Stimulated activated CD8-positive, alpha-beta memory T cell treated with anti-CD3 and anti-CD28 coated beads, Interleukin-4, amount 100 ng/mL, for 24 hours (primary cell): ENCODE measurements around the gene GPSM1.

Experiments used
- DNase-seq: peaks from one replicate; pipeline ENCODE4 v3.0.0-alpha.2; 2020; ENCODE audit warnings: low read depth

The GPSM1 gene, protein sequence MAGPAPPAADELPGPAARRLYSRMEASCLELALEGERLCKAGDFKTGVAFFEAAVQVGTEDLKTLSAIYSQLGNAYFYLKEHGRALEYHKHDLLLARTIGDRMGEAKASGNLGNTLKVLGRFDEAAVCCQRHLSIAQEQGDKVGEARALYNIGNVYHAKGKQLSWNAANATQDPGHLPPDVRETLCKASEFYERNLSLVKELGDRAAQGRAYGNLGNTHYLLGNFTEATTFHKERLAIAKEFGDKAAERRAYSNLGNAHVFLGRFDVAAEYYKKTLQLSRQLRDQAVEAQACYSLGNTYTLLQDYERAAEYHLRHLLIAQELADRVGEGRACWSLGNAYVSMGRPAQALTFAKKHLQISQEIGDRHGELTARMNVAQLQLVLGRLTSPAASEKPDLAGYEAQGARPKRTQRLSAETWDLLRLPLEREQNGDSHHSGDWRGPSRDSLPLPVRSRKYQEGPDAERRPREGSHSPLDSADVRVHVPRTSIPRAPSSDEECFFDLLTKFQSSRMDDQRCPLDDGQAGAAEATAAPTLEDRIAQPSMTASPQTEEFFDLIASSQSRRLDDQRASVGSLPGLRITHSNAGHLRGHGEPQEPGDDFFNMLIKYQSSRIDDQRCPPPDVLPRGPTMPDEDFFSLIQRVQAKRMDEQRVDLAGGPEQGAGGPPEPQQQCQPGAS

DNA sequence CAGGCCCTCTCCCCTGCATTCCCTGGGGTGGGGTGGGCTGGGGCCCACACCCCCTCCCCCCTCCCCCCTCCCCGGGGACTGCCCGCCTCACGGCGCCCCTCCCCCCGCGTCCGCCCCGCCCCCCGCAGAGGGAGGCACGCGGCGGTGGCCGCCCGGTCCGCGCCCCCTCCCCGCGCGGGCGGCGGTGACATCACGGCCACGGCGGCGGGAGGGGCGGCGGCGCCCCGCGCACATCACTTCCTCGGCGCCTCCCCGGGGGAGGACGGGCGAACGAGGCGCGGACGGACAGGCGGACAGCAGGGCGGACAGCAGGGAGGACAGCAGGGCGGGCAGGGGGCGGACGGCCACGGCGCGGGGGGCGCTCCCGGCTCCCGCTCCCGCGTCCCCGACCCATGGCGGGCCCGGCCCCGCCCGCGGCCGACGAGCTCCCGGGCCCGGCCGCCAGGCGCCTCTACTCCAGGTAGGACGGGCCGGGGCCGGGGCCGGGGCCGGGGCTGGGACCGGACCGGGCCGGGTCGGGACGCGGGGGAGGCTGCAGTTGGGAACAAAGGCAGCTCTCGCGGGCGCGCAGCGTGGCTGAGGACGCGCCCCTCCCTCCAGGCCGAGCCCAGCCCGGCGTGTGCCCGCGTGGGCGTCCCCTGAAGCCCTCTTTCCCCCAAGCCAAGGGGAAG is at the start of gene GPSM1:
Gene GPSM1, plus strand, starts transcription at position 236 of the 671 bp plus-strand sequence. Its CDS starts 157 bp downstream, at position 393.
- DNase-seq: no peak

DNA sequence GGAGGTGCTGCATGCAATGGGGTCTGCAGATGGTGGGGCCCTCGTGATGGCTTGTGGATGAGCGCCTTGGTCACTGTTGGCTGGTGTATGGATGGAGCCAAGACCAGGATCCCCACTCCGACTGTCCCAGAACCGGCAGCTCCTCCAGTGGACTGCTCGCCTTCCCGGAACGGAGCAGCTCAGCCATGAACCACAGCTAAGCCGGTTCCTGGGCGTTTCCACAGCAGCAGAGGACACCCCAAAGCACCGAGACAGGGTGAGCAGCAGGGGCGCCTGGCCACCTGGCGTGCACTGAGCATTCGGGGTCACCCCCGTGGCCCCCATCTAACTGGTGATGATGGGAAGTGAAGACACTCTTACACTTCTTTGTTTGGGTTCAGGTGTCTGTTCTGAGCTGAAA is 49.6 kb upstream of the GPSM1 start:
- no peak for DNase-seq

DNA sequence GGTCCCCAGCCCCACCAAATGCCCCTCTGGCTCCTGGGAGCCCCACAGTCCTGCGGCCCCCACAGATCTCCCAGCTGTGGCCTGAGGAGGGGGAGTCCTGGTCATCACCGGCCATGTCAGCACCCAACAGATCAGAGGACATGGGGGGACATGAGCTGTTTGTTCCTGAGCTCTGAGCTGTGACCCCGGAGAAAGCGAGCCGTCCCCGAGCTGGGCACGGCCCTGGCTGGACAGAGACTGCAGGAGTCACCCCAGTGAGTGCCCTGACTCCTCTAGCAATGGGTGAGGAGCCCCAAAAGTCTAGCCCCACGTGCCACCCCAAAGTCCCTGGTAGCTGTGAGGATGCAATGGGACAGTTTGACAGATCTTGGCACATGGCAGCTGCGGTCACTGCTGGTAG is 49.1 kb upstream of the GPSM1 start:
- DNase-seq: no peak

DNA sequence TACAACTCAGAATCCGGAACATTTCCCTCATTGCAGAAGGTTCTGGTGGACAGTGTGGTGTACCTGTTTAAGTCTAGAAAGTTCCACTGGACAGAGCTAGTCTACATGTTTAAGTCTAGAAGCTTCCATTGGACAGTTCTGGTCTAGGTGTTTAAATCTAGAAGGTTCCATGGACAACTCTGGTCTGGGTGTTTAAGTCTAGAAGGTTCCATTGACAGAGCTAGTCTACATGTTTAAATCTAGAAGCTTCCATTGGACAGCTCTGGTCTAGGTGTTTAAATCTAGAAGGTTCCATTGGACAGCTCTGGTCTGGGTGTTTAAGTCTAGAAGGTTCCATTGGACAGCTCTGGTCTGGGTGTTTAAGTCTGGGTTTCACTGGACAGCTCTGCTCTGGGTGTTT is 48.4 kb upstream of the GPSM1 start:
- no peak for DNase-seq

DNA sequence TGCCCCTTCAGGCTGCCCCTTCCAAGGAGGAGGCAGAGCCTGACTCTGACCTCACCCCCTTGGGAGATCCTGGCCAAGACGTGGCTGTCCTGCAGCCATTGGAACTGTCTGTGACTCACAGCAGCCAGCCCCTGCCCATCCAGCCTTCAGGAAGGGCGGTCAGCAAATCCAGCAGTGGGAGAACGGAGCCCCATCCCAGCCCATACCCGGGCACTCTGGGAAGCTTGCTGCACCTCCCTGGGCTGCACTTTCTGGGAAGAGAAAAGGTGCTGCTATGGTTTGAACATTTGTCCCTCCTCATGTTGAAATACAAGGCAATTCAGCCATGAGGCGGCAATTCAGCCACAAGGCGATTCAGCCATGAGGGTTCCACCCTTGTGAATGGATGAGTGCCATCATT is 47.9 kb upstream of the GPSM1 start:
- DNase-seq: no peak

DNA sequence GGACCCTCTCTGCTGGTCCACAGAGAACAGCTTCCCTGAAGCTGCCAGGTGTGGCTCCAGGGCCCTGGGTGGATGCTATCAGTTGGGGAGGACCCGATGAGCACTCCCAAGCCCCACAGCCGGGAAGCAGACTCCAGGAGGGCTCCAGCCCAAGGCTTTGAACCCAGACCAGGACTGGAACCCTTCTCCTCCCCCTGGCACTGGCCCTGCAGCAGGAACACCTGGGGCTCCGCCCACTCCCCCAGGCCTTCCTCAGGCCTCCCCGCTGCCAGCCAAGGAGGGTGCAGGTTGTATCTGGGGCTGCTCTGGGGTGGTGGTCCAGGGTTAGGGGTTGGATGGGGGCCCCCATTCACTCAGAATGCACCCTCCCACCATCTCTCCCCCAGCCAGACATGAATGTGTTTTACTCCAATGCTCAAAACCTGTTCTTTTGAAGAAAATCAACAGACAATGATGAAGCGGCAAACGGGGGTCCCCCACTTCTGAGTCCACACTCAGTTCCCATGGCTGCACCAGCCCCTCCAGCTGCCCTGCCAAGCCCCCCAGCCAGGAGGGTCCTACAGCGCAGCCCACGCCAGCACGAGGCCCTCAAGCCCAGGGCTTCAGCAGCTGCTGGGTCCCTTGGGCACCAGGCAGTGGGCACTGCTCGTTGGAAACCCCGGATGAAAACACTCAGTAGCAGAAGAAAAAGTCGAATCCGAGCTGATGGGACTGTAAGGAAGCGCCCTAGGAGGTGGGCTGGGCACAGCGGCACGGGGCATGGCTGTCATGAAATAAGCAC is 46.6 kb upstream of the GPSM1 start:
- DNase-seq: no peak

DNA sequence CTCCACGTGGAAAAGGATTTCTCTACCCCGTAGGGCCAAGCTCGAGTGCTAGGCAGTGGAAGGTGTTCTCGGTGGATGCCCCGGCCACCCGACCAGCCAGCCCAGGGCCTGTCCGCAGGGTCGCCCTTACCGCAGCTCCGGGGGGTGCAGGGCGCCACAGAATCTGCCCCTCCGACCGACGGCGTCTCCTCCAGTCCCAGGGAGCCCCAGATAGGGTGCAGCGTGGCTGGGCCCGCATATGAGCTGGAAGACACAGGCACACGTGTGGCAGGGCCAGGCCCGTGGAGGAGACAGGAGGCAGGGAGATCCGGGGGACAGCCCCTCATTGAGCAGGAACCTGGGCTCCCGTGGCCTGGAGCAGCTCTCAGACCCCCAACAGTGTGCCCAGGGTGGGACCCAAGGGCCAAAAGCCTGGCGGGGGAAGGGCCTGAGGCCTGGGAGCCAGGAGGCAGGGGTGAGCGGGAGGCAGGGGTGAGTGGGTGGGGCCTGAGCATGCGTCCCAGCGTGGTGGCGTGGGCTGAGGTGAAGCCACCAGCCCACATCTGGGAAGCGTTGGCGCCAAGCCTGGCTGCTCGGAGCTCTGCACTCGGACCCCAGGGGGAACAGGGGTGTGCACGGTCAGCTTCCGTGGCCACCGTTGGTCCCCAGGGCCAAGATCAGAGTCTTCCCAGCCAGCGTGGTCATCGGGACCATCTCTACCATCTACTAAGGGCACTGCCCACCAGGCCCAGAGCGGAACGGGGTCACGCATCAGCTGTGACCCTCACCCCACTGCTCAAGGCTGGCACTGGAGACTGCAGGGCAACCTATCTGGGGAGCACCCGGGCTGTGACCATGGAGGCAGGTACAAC is 45.7 kb upstream of the GPSM1 start:
- DNase-seq: no peak

DNA sequence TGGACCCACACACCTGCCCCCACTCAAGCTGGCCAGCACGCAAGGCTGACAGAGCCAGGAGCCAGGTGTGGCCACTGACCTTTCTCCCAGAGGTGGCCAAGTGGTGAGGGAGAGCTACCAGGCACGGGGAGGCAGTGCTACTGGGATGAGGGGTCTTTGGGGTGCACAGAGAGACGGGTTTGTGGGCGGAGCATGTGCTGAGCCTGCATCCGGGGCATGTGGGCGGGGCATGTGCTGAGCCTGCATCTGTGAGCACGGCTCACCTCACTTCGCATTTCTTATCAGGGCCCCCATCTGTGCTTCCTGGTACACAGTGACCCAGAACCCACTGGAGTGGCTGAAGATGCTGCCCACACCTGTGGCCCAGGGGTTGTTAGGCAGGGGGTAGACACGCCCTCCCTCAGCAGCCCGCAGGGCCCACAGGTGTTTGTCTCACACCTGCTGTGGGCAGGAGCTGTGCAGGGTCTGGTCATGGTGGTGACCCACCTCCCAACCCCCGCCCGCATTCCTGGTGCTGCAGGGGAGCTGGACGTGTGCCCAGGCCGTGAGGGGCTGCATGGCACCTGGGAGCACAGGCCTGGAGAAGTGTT is 45.0 kb upstream of the GPSM1 start:
- no peak for DNase-seq

DNA sequence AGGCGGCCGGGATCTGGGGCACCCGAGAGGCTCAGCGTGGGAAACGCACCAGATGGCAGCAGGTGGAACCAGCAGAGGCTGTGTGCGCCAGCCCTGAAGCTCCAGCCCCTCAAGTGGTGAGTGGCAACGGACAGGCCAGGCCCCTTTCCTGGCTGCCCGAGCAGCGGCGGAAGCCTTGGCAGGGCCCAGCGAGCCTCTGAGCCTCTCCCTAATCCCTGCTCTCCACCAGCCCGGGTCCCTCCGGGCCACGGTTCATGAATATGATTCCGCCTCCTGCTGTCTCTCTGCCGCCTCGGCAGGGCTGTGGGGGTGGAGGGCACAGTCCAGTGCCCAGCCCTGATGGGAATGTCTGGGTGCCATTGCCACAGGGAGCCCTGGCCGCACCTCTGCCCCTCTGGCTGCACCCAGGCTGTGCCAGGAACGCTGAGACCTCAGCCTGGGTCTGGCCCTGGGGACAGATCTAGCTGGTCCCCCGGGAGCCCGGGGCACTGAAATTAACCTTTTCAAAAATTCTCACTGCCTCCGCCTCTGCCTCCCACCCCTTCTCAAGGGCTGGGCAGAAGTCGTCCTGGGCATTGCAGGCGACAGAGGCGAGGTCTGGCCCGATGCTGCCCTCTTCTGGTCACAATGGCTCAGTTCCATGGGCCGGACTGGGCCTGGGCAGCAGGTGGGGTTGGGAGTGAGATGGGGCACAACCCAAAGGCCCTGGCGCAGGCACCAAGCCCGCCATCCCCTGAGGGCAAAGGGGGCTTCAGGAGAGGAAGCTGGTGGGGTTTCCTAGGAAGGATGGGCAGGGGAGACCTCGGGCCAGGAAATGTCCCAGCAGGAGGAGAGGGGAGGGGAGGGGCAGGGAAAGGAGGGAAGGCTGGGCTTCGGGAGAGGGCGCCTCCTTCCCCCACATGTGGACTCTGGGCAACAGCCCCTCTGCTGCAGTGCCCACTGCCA is 43.8 kb upstream of the GPSM1 start:
- peak; percentile 58 for DNase-seq

DNA sequence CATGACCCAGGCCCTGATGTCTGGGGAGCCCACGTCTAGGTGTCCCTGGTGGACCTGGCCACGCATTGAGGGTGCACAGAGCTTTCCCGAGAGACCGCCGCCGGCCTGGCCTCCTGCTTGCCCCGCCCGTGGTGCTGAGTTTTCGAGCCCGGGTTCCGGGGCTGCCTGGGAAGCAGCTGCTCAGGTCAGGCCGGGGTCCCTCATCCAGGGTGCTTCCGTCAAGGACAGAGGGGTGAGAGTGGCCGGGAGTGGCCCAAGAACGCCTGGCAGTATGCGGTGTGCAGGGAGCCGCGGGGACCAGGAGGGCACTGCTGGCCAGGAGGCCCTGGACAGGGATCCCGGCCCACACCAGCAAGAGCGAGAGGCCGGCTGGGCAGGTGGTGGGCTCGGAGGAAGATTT is 43.0 kb upstream of the GPSM1 start:
- DNase-seq: no peak

DNA sequence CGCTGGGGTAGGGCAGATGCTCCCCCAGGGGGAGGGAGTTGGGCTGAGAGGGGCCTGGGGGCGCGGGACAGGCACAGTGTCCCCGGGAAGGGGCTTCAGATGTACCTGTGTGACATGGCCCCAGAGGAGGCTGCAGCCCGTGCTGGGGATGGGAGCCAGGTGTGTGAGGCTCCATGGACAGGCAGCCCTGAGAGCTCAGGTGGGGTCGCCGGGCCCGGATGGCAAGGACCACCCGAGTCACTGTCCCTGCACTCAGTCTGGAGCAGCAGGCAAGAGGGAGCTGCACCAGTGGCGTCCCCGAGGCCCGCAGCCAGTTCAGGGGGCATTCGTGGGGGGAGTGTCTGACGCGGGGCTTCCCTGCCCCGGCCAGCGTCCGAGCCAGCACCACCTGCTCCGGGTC is 42.4 kb upstream of the GPSM1 start:
- DNase-seq: no peak

DNA sequence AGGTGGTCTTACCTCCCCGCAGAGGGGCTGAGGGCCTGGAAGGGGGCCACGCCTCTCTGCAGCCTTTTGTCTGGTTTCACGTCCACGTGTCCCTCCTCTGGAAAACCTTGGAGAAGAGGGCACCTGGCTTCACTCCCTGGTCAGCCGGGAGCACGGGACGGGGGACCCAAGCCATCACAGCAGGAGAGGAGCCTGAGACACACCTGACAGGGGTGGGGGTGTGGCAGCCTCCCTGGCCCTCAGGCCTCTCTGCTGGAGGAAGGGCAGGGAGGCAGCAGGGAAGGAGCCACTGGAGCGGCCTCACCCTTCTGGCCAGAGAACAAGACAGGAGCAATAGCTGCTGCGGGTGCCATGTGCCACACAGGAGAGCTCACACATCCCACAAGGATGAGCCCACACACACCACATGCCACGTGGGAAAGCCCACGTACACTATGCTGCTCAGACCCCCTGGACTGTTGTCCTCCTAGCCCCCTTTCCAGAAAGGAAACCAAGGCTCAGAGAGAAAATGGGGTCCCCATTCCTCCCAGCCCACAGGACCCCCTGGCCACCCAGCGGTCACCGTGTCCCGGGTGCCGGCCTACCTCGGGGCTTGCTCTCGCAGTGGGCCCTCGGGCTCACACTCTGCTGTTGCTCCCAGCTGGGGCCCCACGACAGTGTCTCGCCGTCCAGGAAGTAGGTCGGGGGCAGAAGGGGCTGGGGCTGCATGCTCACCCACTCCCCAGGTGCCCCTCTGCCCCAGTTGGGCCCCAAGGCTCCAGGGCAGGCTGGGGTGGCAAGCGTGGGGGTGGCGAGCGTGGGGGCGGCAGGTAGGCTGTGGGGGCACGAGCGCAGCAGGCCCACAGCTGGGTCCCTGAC is 41.6 kb upstream of the GPSM1 start:
- no peak for DNase-seq

DNA sequence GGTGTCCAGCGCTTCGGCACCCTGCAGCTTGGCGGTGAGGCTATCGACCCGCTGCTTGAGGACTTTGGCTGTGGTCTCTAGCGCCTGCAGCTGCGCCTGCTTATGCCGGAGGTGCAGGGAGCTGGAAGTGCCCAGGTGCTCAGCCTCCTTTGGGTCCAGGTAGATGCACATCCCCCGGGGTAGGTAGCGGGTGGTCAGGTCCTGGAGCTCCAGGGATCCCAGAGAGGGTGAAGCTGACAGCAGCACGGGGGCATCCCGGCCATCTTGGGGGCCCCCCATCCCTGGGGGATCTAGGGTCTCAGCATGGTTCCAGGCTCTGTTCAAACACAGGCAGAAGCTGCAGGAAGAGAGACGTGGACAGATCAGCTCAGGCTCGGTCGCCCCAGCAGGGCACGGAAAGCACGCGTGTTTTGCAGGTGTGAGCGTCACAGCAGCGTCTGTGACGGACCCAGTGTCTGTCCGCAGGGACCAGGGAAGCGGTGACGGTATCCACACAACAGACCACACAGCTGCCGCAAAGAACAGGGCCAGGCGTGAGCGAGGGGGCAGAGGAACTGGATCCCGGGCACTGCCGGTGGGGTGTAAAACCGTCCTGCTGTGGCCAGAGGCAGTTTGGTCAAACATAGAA is 40.9 kb upstream of the GPSM1 start:
- no peak for DNase-seq

DNA sequence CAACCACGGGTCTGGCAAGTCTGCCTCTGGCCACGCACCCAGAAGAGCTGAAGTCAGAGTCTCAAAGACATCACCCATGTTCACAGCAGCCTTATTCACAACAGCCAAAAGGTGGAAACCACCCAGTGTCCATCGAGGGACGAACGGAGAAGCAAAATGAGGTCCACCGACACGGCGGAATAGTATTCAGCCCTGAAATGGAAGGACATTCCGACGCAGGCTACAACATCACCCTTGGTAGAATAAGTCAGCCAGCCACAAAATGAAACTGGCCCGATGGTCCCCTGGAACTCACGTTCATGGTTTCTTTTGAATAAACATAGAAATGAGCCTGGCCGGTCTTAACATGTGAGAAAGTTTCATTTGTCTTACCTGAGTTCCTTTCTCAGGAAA is 40.4 kb upstream of the GPSM1 start:
- DNase-seq: no peak

DNA sequence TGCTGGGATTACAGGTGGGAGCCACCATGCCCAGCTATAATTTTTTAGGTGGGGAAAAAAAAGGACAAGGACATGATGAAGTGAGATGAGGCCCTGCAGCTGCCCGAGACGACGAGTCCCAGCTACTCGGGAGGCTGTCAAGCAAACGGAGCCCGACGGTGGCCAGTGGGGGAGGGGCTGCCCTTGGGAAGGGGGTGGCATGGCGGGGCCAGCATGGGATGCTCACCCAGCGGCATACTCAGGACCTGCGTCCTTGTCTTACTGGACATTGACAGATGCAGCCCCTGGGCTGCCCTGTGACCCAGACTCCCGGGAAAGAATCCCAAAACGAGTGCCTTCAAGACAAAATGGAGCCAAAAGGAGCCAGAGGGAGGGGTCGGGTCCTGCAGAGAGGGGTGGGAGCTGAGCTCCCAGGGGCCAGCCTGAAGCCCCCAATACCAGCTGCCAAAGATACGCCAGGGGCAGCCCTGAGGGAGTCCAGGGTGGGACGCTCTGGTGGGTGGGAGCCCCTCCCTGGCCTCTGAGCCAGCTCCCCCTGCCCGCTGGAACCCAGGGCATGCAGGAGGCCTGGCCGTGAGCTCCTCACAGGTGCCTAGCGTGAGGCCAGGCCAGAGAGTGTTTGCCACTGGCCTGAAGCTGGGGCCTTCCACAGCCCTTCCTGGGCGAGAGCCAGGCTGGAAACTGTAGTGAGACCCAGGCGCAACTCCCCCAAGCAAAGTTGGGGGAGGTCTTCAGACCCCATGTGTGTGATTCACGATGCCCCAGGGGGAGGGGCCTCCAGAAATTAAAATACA is 39.2 kb upstream of the GPSM1 start:
- DNase-seq: no peak

DNA sequence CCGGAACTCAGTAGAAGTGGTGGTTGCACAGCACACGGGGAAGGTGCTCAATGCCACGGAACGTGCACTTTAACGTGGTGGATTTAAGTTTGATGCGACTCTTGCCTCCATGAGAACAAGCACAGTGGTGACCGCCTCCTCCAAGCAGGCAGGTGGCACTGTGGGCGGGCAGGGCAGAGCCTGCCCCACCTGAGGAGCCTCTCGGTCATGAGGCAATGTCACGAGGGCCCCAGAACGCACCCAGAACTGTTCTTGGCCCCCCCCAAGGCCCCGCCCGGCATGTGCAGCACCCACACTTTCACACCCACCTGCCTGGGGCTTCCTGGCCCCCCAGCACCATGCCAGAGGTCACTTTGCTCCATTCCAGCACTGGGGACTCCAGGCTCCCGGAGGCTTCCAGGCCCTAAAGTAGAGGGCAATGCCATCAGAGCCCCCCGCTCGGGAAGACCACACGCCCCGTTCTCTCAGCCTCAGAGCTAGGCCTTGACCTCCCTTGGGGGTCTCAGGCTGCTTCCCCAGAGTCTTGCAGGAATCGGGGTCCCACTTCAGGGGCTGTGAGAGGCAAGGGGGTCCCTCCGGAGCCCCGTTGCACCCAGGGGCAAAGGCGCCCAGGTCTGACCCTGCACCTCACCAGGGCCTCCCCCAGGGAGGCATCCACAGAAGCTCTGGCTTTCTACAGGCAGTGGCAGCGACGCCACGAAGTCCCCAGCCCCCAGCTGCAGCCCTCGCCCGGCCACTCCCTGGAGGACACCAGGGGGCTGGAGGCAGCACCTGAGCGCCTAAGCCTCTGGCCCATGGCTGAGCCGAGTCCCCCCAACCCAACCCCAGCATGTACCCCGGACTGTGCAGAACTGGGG is 37.5 kb upstream of the GPSM1 start:
- DNase-seq: no peak
